ENCODE results near the gene RHOT1. TPM values are rescaled to one million over a fixed set of nuclear protein-coding genes. Genes with fewer than 3 reads are reported as not detected.
A peak's percentile ranks its signal among the peaks of the same experiment; 100 is the strongest.

The RHOT1 gene
- total RNA-seq, 1 donor from 2014 or later: 26.2 TPM

DNA sequence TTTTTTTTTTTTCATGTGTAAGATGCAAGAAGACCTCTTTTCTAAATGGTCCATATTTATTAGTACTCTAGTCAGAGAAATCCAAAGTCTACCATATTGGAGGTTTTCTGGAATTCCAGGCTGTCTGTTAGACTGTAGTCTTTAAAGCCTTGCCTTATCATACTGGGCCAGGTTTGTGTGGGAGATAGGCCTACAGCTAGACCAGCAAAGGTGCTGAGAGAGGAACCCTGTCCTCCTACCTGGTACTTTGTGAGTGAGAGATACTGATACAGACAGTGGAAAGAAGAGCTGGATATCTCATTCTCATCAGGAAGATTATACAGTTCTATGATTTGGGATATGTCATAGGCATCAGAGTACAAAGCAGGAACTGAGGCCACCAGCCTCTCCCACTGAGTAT lies 8.1 kb downstream of the RHOT1 start:
- Mint-ChIP-seq H3K4me1 (ENCODE audit: unreplicated experiment) (peaks cover 15% of the 10 kb centered on the region), H3K27me3 (no peaks in the 10 kb centered on the region), H3K9me3 (no peaks in the 10 kb centered on the region), H3K4me3 (no peak overlapping the region), H3K36me3 (peaks cover 20% of the 10 kb centered on the region), H3K27ac (no peak overlapping the region)
- no peak for DNase-seq (ENCODE audit: extremely low spot score, unreplicated experiment)
- no peak for TF ChIP-seq CTCF (conservative IDR thresholded peaks at IDR 0.05)

- no peak for DNase-seq (ENCODE audit: extremely low spot score, unreplicated experiment)
- Mint-ChIP-seq H3K27me3 (no peaks in the 10 kb centered on the region), H3K9me3 (no peaks in the 10 kb centered on the region), H3K4me3 (no peak overlapping the region), H3K36me3 (peaks cover 21% of the 10 kb centered on the region), H3K27ac (no peak overlapping the region), H3K4me1 (ENCODE audit: unreplicated experiment) (peaks cover 15% of the 10 kb centered on the region)
- TF ChIP-seq CTCF (conservative IDR thresholded peaks at IDR 0.05): no peak
These were observed 9.8 kb downstream of the RHOT1 start for GRCh38 chr17:32152130-32152529.

- DNase-seq (ENCODE audit: extremely low spot score, unreplicated experiment): no peak
- no peaks in the 10 kb centered on the region for H3K27me3 Mint-ChIP-seq
- peaks cover 4% of the 10 kb centered on the region for H3K4me1 Mint-ChIP-seq (ENCODE audit: unreplicated experiment)
- no peaks in the 10 kb centered on the region for H3K9me3 Mint-ChIP-seq
- no peak overlapping the region for H3K27ac Mint-ChIP-seq
- no peak overlapping the region for H3K4me3 Mint-ChIP-seq
- no peak for TF ChIP-seq CTCF (conservative IDR thresholded peaks at IDR 0.05)
- H3K36me3 Mint-ChIP-seq: peaks cover 19% of the 10 kb centered on the region
These were observed 13.6 kb downstream of the RHOT1 start for GRCh38 chr17:32155896-32156295.

- Mint-ChIP-seq H3K4me3 (no peak overlapping the region), H3K27ac (no peak overlapping the region), H3K36me3 (peaks cover 26% of the 10 kb centered on the region)
These were observed 14.4 kb downstream of the RHOT1 start for GRCh38 chr17:32156656-32157055.

GRCh38 chr17:32157225-32157624 lies 14.9 kb downstream of the RHOT1 start:
- no peak overlapping the region for H3K4me3 Mint-ChIP-seq
- no peak for TF ChIP-seq CTCF (conservative IDR thresholded peaks at IDR 0.05)

More at GRCh38 chr17:32156656-32157055, 14.4 kb downstream of the RHOT1 start:
- no peaks in the 10 kb centered on the region for H3K9me3 Mint-ChIP-seq
- TF ChIP-seq CTCF (conservative IDR thresholded peaks at IDR 0.05): no peak
- DNase-seq (ENCODE audit: extremely low spot score, unreplicated experiment): no peak
- no peaks in the 10 kb centered on the region for H3K4me1 Mint-ChIP-seq (ENCODE audit: unreplicated experiment)
- no peaks in the 10 kb centered on the region for H3K27me3 Mint-ChIP-seq

More at GRCh38 chr17:32157225-32157624, 14.9 kb downstream of the RHOT1 start:
- Mint-ChIP-seq H3K27ac (peak overlapping the region; percentile 3), H3K9me3 (no peaks in the 10 kb centered on the region), H3K36me3 (peaks cover 28% of the 10 kb centered on the region), H3K4me1 (ENCODE audit: unreplicated experiment) (no peaks in the 10 kb centered on the region), H3K27me3 (no peaks in the 10 kb centered on the region)
- no peak for DNase-seq (ENCODE audit: extremely low spot score, unreplicated experiment)

Data from type B pancreatic cell (in vitro differentiated cells).